Left ventricle myocardium inferior (tissue), 1 donor: ENCODE data around the gene PICALM. TPM values are rescaled to one million over a fixed set of nuclear protein-coding genes. Genes with fewer than 3 reads are reported as not detected.
A peak's percentile ranks its signal among the peaks of the same experiment; 100 is the strongest.

Source experiments
- DNase-seq: peaks from one replicate; pipeline ENCODE4 v3.0.0-alpha.2; 2020
- H3K27ac ChIP-seq: fragments of 200-600 bp; replicated peaks from 2 replicates; pipeline ENCODE4 v1.8.0; 2021
- H3K27me3 ChIP-seq: fragments of 200-600 bp; 2 replicates; pipeline ENCODE4 v1.8.0; 2021; ENCODE audit warnings: low read depth
- H3K36me3 ChIP-seq: fragments of 200-600 bp; 2 replicates; pipeline ENCODE4 v1.8.0; 2021
- H3K4me1 ChIP-seq: fragments of 200-600 bp; 2 replicates; pipeline ENCODE4 v1.8.0; 2021
- H3K4me3 ChIP-seq: fragments of 200-600 bp; 2 replicates; pipeline ENCODE4 v1.8.0; 2021; ENCODE audit warnings: mild to moderate bottlenecking, moderate library complexity
- H3K9me3 ChIP-seq: fragments of 200-600 bp; replicated peaks from 2 replicates; pipeline ENCODE4 v1.8.0; 2021
- CTCF ChIP-seq: fragments of 200-600 bp; IDR thresholded peaks from 2 replicates; pipeline ENCODE4 v1.8.0; 2021; ENCODE audit warnings: antibody characterized with exemption, mild to moderate bottlenecking, borderline replicate concordance
- intact Hi-C: fragments of 100-400 bp; cut with micrococcal nuclease; formaldehyde crosslinking; loops from one replicate; pipeline ENCODE4 v1.11.0; 2022
- total RNA-seq: library from RNA; stranded (reverse); fragmentation: NEBNext Ultra II Directional; extraction: Animal tissue kit (Norgen Biotek cat#: 25700); gene quantifications from one replicate; pipeline ENCODE4 v1.2.1, GENCODE V29; 2021
- donor health status: DM: no; HTN: yes; CAD: no; lungs with severe emphysema.

Gene PICALM
- total RNA-seq, 1 donor from 2014 or later = 133 TPM

- no peak overlapping the region for H3K4me3 ChIP-seq
- H3K27ac ChIP-seq = no peak overlapping the region
- no peak for TF ChIP-seq CTCF
- intact Hi-C loops = loop anchor here (10.0 kb wide), 1 partner anchor 149 kb away; no protein-coding TSS in a partner anchor
- H3K4me1 ChIP-seq = peaks cover 97% of the 10 kb centered on the region
- H3K9me3 ChIP-seq = no peaks in the 10 kb centered on the region
- H3K27me3 ChIP-seq = no peaks in the 10 kb centered on the region
- H3K36me3 ChIP-seq = no peaks in the 10 kb centered on the region
- DNase-seq = no peak
Measured at GRCh38 chr11:86046116-86046515, 22.8 kb downstream of the PICALM start.

- intact Hi-C loops = loop anchor here (10.0 kb wide), 1 partner anchor 151 kb away; no protein-coding TSS in a partner anchor
- H3K27me3 ChIP-seq = no peaks in the 10 kb centered on the region
- H3K4me1 ChIP-seq = peaks cover 98% of the 10 kb centered on the region
- peak overlapping the region; percentile 72 for H3K27ac ChIP-seq
- TF ChIP-seq CTCF = no peak
- DNase-seq = no peak
- H3K36me3 ChIP-seq = no peaks in the 10 kb centered on the region
- H3K9me3 ChIP-seq = no peaks in the 10 kb centered on the region
- H3K4me3 ChIP-seq = no peak overlapping the region
Measured at GRCh38 chr11:86043765-86044503, 24.9 kb downstream of the PICALM start.

- Histone ChIP-seq H3K27ac (peak overlapping the region; percentile 72), H3K36me3 (no peaks in the 10 kb centered on the region), H3K27me3 (no peaks in the 10 kb centered on the region), H3K9me3 (no peaks in the 10 kb centered on the region), H3K4me1 (peaks cover 87% of the 10 kb centered on the region), H3K4me3 (peak overlapping the region; percentile 52)
- no peak for DNase-seq
- intact Hi-C loops = loop anchor here (10.0 kb wide), 1 partner anchor 153 kb away; no protein-coding TSS in a partner anchor
- peak; percentile 92 for TF ChIP-seq CTCF
Measured at GRCh38 chr11:86041975-86042378, 26.9 kb downstream of the PICALM start.

- H3K36me3 ChIP-seq = no peaks in the 10 kb centered on the region
- intact Hi-C loops = loop anchor here (10.0 kb wide), 1 partner anchor 154 kb away; no protein-coding TSS in a partner anchor
- H3K4me1 ChIP-seq = peaks cover 86% of the 10 kb centered on the region
- no peaks in the 10 kb centered on the region for H3K9me3 ChIP-seq
- TF ChIP-seq CTCF = no peak
- peak overlapping the region; percentile 52 for H3K4me3 ChIP-seq
- no peak for DNase-seq
- H3K27ac ChIP-seq = peak overlapping the region; percentile 72
- H3K27me3 ChIP-seq = no peaks in the 10 kb centered on the region
Measured at GRCh38 chr11:86040919-86041850, 27.7 kb downstream of the PICALM start.

DNA sequence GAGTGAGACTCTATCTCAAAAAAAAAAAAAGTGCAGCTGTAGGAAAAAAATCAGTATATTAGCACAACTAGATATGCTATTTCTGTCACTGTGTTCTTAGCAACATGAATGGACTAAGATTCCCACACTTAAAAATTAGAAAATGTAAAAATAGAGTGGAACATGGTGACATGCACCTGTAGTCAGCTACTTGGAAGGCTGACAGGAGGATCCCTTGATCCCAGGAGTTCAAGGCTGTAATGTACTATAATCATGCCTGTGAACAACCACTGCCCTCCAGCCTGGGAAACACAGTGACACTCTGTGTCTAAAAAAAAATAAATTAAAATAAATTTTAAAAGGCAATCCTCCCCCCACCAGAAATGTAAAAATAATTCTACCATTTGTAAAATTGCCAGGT is 29.8 kb downstream of the PICALM start:
- no peaks in the 10 kb centered on the region for H3K9me3 ChIP-seq
- H3K4me3 ChIP-seq = no peak overlapping the region
- no peak for TF ChIP-seq CTCF
- H3K4me1 ChIP-seq = peaks cover 88% of the 10 kb centered on the region
- H3K36me3 ChIP-seq = no peaks in the 10 kb centered on the region
- no peaks in the 10 kb centered on the region for H3K27me3 ChIP-seq
- peak overlapping the region; percentile 57 for H3K27ac ChIP-seq
- DNase-seq = no peak
- intact Hi-C loops = no loop called here
